ENCODE data around the gene KLK6. TPM values are rescaled to one million over a fixed set of nuclear protein-coding genes. Genes with fewer than 3 reads are reported as not detected.

KLK6 gene
- total RNA-seq, 1 experiment from 2014 or later = not detected

DNA sequence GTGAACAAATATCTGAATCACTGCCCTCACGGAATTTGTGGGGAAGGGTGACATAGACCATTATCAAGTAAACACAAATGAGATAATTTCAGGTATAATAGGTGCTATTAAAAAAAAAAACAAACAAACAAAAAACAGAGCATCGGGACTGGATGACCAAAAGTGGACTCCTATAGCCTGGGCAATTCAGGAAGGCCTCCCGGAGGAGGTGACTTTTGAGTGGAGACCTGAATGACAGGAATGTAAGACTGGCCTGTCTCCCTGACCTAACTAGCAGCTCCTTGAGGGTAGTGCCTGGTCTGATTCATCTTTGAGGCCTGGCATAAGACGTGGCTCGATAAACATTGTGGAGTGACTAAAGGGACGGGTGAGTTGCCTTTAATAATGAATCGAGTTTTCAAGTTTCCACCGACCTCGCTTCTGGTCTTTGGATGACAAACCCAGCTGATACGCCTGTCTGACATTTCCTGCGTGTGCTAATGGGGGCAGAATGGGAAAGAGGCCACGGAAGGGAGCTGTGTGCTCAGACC, 43.3 kb upstream of the KLK6 start:
- DNase-seq (ENCODE audit: low read depth, low spot score) (no peak), ATAC-seq (no peak)
- ChIA-PET POLR2A (no interaction called here), CTCF (no interaction called here)
- Histone ChIP-seq H3K27me3 (ENCODE audit: control insufficient read depth, insufficient read depth, low read length) (no peaks in the 10 kb centered on the region), H3K27ac (ENCODE audit: low read length) (no peak overlapping the region), H3K9me3 (ENCODE audit: control insufficient read depth, insufficient read depth, low read depth, low read length) (no peaks in the 10 kb centered on the region), H3K4me3 (ENCODE audit: low read depth in 2 of 2, low read length in 2 of 2) (no peak overlapping the region), H3K36me3 (ENCODE audit: control insufficient read depth, insufficient read depth, low read length) (no peaks in the 10 kb centered on the region; the same call in 1 of the 2 replicates), H3K4me1 (ENCODE audit: control insufficient read depth, insufficient read depth, low read length) (no peaks in the 10 kb centered on the region)
- TF ChIP-seq, protein P1, sequence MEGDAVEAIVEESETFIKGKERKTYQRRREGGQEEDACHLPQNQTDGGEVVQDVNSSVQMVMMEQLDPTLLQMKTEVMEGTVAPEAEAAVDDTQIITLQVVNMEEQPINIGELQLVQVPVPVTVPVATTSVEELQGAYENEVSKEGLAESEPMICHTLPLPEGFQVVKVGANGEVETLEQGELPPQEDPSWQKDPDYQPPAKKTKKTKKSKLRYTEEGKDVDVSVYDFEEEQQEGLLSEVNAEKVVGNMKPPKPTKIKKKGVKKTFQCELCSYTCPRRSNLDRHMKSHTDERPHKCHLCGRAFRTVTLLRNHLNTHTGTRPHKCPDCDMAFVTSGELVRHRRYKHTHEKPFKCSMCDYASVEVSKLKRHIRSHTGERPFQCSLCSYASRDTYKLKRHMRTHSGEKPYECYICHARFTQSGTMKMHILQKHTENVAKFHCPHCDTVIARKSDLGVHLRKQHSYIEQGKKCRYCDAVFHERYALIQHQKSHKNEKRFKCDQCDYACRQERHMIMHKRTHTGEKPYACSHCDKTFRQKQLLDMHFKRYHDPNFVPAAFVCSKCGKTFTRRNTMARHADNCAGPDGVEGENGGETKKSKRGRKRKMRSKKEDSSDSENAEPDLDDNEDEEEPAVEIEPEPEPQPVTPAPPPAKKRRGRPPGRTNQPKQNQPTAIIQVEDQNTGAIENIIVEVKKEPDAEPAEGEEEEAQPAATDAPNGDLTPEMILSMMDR (IDR thresholded peaks at IDR 0.05) = no peak
- TF ChIP-seq POLR2AphosphoS5 (IDR thresholded peaks at IDR 0.05; ENCODE audit: low read depth, low read length) = no peak
- no TSS peak for BruUV-seq (replicated peaks)
- in situ Hi-C loops (cut with HindIII; ENCODE audit: low pct_unique_long_range_greater_than_20kb, low sequenced_read_pairs) (no loop called here), intact Hi-C loops (cut with micrococcal nuclease; ENCODE audit: unreplicated experiment) (no loop called here)

DNA sequence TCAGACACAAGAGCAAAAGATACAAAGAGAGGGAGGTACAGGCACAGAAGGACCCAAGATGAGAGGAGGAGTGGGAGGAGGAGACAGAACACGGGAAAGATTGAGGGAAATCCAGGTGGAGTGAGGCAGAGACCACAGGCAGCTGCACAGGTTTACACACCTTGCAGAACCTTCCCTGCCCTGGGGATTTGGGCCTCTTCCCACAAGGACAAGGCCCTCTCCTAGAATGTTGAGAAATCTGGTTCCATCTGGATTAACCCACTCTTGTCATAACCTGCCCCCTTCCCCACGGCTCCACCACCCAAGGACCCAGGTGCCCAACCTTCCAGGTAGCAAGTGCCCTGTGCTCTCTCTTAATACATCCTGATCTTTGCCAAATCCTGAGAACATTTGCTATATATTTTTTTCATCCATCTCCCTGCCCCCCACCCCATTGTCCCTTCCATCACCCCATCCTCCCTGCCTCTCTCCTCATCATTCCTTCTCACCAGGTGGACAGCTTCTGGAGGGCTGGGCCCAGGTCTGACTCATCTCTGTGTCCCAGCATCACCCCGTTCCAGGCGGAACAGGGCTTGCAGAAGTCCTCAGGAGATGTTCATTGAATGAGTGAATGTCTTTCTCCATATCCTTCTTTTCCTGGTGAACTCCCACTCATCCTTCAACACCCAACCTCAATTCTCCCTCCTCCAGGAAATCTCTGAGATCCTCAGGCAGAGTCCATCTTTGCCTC, 40.8 kb upstream of the KLK6 start:
- no peak overlapping the region for H3K27ac ChIP-seq (ENCODE audit: low read length)
- no TSS peak for BruUV-seq (replicated peaks)
- H3K27me3 ChIP-seq (ENCODE audit: control insufficient read depth, insufficient read depth, low read length) = no peaks in the 10 kb centered on the region; the same call in 1 of the 2 replicates
- ATAC-seq (no peak), DNase-seq (ENCODE audit: low read depth, low spot score) (no peak)
- in situ Hi-C loops (cut with HindIII; ENCODE audit: low pct_unique_long_range_greater_than_20kb, low sequenced_read_pairs) = no loop called here
- no peak for TF ChIP-seq SIN3A (IDR thresholded peaks at IDR 0.05; ENCODE audit: borderline replicate concordance, insufficient read depth, low read depth, low read length)
- no peak for TF ChIP-seq TCF7L2 (IDR thresholded peaks at IDR 0.05; ENCODE audit: low read depth, low read length)
- TF ChIP-seq, protein P2, sequence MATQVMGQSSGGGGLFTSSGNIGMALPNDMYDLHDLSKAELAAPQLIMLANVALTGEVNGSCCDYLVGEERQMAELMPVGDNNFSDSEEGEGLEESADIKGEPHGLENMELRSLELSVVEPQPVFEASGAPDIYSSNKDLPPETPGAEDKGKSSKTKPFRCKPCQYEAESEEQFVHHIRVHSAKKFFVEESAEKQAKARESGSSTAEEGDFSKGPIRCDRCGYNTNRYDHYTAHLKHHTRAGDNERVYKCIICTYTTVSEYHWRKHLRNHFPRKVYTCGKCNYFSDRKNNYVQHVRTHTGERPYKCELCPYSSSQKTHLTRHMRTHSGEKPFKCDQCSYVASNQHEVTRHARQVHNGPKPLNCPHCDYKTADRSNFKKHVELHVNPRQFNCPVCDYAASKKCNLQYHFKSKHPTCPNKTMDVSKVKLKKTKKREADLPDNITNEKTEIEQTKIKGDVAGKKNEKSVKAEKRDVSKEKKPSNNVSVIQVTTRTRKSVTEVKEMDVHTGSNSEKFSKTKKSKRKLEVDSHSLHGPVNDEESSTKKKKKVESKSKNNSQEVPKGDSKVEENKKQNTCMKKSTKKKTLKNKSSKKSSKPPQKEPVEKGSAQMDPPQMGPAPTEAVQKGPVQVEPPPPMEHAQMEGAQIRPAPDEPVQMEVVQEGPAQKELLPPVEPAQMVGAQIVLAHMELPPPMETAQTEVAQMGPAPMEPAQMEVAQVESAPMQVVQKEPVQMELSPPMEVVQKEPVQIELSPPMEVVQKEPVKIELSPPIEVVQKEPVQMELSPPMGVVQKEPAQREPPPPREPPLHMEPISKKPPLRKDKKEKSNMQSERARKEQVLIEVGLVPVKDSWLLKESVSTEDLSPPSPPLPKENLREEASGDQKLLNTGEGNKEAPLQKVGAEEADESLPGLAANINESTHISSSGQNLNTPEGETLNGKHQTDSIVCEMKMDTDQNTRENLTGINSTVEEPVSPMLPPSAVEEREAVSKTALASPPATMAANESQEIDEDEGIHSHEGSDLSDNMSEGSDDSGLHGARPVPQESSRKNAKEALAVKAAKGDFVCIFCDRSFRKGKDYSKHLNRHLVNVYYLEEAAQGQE (IDR thresholded peaks at IDR 0.05; ENCODE audit: insufficient read depth in 1 of 2, low read depth in 2 of 2, low read length in 1 of 2) = no peak
- TF ChIP-seq POLR2AphosphoS5 (IDR thresholded peaks at IDR 0.05; ENCODE audit: low read depth, low read length) = no peak
- TF ChIP-seq, protein P1 (IDR thresholded peaks at IDR 0.05) = no peak
- H3K9me3 ChIP-seq (ENCODE audit: control insufficient read depth, insufficient read depth, low read depth, low read length) = no peaks in the 10 kb centered on the region
- CTCF ChIA-PET = interaction anchor here (0.5 kb wide), 1 partner anchor 11 kb away, joined by 6 read pairs; no protein-coding TSS in a partner anchor
- intact Hi-C loops (cut with micrococcal nuclease; ENCODE audit: unreplicated experiment) = no loop called here
- H3K36me3 ChIP-seq (ENCODE audit: control insufficient read depth, insufficient read depth, low read length) = no peaks in the 10 kb centered on the region
- H3K4me3 ChIP-seq (ENCODE audit: low read depth in 2 of 2, low read length in 2 of 2) = no peak overlapping the region
- H3K4me1 ChIP-seq (ENCODE audit: control insufficient read depth, insufficient read depth, low read length) = no peaks in the 10 kb centered on the region
- POLR2A ChIA-PET = no interaction called here

All from Panc1 (cell line).